ENCODE data around the gene SLIT3. TPM values are rescaled to one million over a fixed set of nuclear protein-coding genes. Genes with fewer than 3 reads are reported as not detected.

Gene SLIT3
- total RNA-seq, 1 donor from 2014 or later, result 31.8 TPM

GRCh38 chr5:168962306-168962705 is 338.6 kb downstream of the SLIT3 start:
- no peaks in the 10 kb centered on the region for H3K9me3 Mint-ChIP-seq (ENCODE audit: unreplicated experiment)
- TF ChIP-seq CTCF (IDR thresholded peaks at IDR 0.05), result no peak
- H3K27ac Mint-ChIP-seq (ENCODE audit: unreplicated experiment), result no peak overlapping the region
- no peaks in the 10 kb centered on the region for H3K36me3 Mint-ChIP-seq (ENCODE audit: unreplicated experiment)
- peaks cover 15% of the 10 kb centered on the region for H3K4me1 Mint-ChIP-seq (ENCODE audit: unreplicated experiment)
- H3K4me3 Mint-ChIP-seq (ENCODE audit: unreplicated experiment), result no peak overlapping the region
- no peak for DNase-seq (ENCODE audit: extremely low spot score, unreplicated experiment)
- peaks cover 3% of the 10 kb centered on the region for H3K27me3 Mint-ChIP-seq (ENCODE audit: unreplicated experiment)

GRCh38 chr5:168961681-168962080 is 339.3 kb downstream of the SLIT3 start:
- no peak for DNase-seq (ENCODE audit: extremely low spot score, unreplicated experiment)
- TF ChIP-seq CTCF (IDR thresholded peaks at IDR 0.05), result no peak
- Mint-ChIP-seq H3K4me3 (ENCODE audit: unreplicated experiment) (no peak overlapping the region), H3K27ac (ENCODE audit: unreplicated experiment) (no peak overlapping the region), H3K27me3 (ENCODE audit: unreplicated experiment) (peaks cover 3% of the 10 kb centered on the region), H3K9me3 (ENCODE audit: unreplicated experiment) (no peaks in the 10 kb centered on the region), H3K36me3 (ENCODE audit: unreplicated experiment) (no peaks in the 10 kb centered on the region), H3K4me1 (ENCODE audit: unreplicated experiment) (peaks cover 15% of the 10 kb centered on the region)

GRCh38 chr5:168960497-168960896 is 340.4 kb downstream of the SLIT3 start:
- H3K4me1 Mint-ChIP-seq (ENCODE audit: unreplicated experiment), result peaks cover 15% of the 10 kb centered on the region
- H3K27ac Mint-ChIP-seq (ENCODE audit: unreplicated experiment), result no peak overlapping the region
- H3K4me3 Mint-ChIP-seq (ENCODE audit: unreplicated experiment), result no peak overlapping the region
- H3K36me3 Mint-ChIP-seq (ENCODE audit: unreplicated experiment), result no peaks in the 10 kb centered on the region
- H3K9me3 Mint-ChIP-seq (ENCODE audit: unreplicated experiment), result no peaks in the 10 kb centered on the region
- no peaks in the 10 kb centered on the region for H3K27me3 Mint-ChIP-seq (ENCODE audit: unreplicated experiment)
- TF ChIP-seq CTCF (IDR thresholded peaks at IDR 0.05), result no peak
- no peak for DNase-seq (ENCODE audit: extremely low spot score, unreplicated experiment)

- no peak overlapping the region for H3K27ac Mint-ChIP-seq (ENCODE audit: unreplicated experiment)
- DNase-seq (ENCODE audit: extremely low spot score, unreplicated experiment), result no peak
- no peak overlapping the region for H3K4me3 Mint-ChIP-seq (ENCODE audit: unreplicated experiment)
- H3K4me1 Mint-ChIP-seq (ENCODE audit: unreplicated experiment), result no peaks in the 10 kb centered on the region
- no peaks in the 10 kb centered on the region for H3K27me3 Mint-ChIP-seq (ENCODE audit: unreplicated experiment)
- no peak for TF ChIP-seq CTCF (IDR thresholded peaks at IDR 0.05)
- H3K36me3 Mint-ChIP-seq (ENCODE audit: unreplicated experiment), result no peaks in the 10 kb centered on the region
- H3K9me3 Mint-ChIP-seq (ENCODE audit: unreplicated experiment), result no peaks in the 10 kb centered on the region
Observed at GRCh38 chr5:168953351-168953750, 347.6 kb downstream of the SLIT3 start.

- no peaks in the 10 kb centered on the region for H3K36me3 Mint-ChIP-seq (ENCODE audit: unreplicated experiment)
- no peaks in the 10 kb centered on the region for H3K9me3 Mint-ChIP-seq (ENCODE audit: unreplicated experiment)
- no peak for DNase-seq (ENCODE audit: extremely low spot score, unreplicated experiment)
- TF ChIP-seq CTCF (IDR thresholded peaks at IDR 0.05), result no peak
- no peak overlapping the region for H3K27ac Mint-ChIP-seq (ENCODE audit: unreplicated experiment)
- H3K27me3 Mint-ChIP-seq (ENCODE audit: unreplicated experiment), result no peaks in the 10 kb centered on the region
- peaks cover 4% of the 10 kb centered on the region for H3K4me1 Mint-ChIP-seq (ENCODE audit: unreplicated experiment)
- no peak overlapping the region for H3K4me3 Mint-ChIP-seq (ENCODE audit: unreplicated experiment)
Observed at GRCh38 chr5:168952196-168952595, 348.7 kb downstream of the SLIT3 start.
